HL-60/S4 treated with phorbol 12-myristate 13-acetate at 8.2 ng/mL for 4 days and 3 days (cell line): ENCODE measurements around the gene HNRNPLL.

Source experiments
- in situ Hi-C: fragments of 300-500 bp; cut with MboI; formaldehyde crosslinking; loops from 2 replicates; pipeline ENCODE4 v1.15.0; 2022; ENCODE audit warnings: low sequenced_read_pairs

Gene HNRNPLL

DNA sequence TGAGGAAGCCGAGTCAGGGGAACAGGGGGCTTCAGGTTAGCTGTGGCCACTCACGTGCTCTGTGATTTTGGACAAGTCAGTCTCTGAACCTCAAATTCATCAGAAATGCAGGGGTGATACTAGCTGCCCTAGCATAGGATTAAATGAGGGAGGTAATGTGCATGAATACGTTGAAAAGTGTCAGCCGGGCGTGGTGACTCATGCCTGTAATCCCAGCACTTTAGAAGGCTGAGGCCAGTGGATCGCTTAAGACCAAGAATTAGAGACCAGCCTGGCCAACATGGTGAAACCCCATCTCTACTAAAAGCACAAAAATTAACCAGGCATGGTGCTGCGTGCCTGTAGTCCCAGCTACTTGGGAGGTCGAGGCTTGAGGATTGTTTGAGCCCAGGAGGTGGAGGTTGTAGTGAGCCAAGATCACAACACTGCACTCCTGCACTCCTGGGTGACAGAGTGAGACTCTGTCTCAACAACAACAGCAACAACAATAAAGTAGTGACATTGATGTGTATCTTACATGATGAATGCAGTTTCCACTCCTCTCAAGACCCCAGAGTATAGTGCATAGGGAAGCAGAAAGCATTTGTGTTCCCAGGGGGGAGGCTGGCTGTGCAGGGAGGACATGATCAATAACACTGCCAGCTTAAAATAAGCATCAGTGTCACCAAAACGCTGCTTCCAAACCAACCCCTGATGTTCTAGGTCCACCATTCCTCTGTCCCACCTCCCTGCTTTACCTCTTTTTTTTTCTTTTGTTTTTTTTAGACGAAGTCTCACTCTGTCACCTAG is 68.8 kb downstream of the HNRNPLL start:
- in situ Hi-C loops, result no loop called here

DNA sequence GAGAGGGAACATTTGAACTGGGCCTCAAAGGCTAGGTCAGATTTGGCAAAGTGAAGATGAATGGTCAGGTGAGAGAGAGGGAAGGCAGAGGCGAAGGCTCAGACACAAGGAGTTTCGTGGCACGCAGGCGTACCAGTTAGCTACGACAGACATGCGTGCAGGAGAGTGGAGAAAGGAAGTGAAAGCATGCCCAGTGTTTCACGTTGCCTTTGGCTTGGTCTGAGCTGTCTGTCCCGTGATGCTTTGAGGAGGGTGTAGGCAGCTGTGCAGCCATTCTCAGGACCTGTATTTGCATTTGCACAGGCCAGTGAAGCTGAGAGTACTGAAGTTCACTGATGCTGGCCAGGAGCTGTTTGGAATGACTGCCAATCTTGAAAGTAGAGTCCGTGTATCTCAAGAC is 69.5 kb downstream of the HNRNPLL start:
- in situ Hi-C loops, result no loop called here

DNA sequence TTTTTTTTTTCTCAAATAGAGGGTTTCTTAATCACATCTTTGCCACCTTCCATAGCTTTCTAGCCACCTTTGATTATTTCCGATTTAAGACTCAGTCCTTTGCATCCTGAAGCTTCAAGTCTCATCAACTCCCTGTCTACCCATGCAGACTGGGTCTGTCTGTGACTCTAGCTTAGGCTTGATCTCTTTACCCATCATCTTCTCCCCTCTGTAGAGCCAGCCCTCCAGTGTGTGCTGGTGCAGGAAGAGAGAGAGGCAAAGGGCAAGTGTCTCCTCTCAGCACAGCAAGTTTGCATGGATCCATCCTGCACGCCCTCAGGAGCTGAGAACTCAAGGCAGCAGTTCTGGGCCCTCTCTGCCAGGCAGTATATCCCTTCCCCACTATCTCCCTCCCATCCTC is 70.4 kb downstream of the HNRNPLL start:
- in situ Hi-C loops, result no loop called here

DNA sequence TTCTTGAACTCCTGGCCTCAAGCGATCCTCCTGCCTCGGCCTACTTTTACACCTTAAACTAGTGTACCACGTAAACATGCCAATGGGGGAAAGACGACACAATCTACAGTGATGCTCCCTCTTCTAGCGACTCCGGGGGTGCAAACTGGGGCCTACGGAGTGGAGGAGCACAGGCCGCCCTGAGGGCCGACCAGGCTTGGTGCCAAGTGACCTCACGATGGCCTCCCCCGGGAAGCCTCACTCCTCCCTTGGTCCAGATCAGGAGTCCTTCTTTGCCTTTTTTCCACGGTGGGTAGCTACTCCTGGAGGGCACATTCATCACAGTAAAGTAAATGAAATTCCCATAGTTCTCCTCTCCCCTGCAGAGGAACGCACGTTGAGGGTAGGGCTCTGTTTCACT is 73.5 kb downstream of the HNRNPLL start:
- in situ Hi-C loops, result no loop called here

DNA sequence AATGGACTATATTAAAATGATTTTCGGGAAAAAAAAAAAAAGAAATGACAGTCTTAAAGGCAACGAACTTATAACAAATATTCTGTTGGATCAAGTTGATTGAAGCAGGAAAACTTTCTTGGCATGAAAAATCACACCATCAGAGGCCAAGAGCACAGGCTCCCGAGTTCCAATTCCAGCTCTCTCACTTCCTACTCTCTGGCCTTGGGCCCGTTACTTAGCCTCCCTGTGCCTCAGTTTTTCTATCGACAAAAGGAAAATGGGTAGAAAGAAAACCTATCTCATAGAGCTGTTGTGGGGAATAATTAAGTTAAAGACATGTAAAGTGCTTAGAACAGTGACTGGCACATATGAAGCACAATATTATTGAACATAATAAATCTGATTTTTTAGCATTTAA is 74.2 kb downstream of the HNRNPLL start:
- in situ Hi-C loops, result no loop called here

DNA sequence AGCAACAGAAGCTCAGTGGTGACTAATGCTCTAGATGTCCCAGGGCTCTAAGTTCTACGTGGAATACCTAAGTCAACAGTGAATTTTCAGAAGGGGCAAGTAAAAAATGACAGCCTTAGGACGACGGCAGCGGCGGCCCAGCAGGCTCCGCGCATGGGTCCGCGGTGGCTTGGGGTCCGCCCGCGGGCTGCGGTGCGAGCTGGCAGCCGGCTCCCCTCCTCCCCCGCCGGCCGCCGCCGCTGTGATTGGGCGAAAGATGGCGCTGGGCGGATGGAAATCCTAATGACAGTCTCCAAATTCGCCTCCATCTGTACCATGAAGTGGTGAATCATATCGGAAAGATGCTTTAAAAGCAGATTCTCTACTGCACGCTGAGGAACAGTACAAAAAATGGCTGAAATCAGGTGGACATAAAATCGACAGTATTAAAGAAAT is 74.7 kb downstream of the HNRNPLL start:
- in situ Hi-C loops, result no loop called here

DNA sequence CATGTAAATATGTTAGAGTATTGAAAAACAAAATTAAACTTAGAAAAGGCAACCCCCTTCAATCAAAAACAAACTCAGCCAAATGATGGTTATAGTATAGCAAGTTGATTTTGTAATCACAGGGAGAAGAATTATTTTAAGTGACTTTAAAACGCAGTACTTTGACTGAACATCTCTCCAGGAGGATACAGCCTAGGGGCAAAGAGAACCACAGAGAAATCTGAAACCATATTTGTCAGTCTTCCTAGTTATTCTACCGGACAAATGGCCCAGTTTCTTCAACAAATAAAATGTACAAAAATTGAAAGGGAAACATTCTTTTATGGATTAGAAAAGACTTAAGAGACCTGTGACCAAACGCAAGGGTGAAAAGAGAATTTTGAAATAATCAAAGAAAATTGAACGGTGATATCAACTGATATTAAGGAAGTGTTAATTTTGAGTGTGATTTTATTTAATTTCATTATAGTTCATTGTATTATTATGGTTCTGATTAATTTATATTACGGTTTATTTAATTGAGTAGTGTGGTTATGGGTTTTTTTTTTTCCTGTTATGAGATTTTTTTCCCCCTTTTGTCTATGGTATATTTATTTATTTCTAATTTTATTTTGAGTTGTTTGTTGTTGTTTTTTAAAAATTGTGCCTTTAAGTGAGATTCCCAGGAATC is 75.3 kb downstream of the HNRNPLL start:
- in situ Hi-C loops, result no loop called here

DNA sequence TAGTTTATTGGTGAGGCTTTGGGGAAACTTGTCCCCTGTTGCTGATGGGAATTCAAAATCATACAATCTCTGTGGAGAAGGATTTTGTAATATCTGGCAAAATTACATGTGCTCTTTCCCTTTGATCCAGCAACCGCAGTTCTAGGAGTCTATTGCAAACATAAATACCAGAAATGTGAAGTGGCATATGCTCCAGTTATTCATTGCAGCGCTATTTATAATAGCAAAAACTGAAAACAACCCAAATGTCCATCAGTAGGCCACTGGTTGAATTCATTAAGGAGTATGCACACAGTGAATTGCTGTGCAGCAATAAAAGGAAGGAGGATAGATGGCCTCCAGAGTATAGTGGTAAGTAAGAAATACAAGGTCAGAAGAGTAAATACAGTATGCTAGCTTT is 76.5 kb downstream of the HNRNPLL start:
- in situ Hi-C loops, result no loop called here

DNA sequence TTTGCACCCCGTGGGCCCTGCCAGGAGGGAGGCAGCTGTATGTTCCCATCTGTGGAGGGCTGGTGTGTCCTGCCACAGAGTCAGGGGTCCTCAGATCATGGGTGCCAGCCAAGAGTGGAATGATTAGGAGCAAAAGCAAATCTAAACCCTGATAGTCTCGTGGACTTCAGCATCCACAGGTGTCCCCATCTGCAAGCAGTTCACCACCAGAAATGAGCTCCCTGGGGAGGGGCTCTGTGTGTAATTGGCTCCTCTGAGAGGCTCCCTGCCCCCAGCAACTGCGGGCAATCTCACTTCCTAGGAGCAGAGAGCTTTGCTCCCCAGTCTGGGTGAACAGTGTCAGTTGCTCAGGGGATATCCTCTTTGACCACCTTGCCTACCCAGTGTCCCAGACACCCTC is 78.1 kb downstream of the HNRNPLL start:
- in situ Hi-C loops, result no loop called here

DNA sequence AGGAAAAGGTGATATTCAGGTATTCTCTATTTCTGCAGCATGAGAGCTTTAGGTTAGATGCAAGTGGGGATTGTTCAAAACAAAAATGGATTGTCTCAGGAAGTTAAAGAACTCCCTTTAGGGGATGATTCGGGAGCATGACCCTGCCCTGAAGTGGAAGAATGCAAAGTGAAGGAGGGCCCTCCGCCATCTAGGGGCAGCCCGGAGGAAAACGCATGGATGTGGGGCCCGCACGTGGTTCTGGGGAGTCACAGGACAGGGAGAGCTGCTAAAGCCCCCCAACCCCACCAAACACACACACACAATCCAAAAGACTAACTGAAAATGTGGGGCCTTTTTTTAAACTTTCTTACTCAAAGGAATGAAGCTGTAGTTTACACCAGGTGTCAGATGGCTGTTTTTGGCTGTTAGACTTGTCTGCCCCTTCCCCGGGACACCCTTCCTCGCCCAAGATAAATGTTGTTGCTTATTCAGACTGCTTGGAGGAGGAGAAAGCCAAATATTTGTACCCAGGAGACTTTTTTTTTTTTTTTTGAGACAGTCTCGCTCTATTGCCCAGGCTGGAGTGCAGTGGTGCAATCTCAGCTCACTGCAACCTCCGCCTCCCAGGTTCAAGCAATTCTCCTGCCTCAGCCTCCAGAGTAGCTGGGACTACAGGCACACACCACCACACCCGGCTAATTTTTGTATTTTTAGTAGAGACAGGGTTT is 78.8 kb downstream of the HNRNPLL start:
- in situ Hi-C loops, result no loop called here

DNA sequence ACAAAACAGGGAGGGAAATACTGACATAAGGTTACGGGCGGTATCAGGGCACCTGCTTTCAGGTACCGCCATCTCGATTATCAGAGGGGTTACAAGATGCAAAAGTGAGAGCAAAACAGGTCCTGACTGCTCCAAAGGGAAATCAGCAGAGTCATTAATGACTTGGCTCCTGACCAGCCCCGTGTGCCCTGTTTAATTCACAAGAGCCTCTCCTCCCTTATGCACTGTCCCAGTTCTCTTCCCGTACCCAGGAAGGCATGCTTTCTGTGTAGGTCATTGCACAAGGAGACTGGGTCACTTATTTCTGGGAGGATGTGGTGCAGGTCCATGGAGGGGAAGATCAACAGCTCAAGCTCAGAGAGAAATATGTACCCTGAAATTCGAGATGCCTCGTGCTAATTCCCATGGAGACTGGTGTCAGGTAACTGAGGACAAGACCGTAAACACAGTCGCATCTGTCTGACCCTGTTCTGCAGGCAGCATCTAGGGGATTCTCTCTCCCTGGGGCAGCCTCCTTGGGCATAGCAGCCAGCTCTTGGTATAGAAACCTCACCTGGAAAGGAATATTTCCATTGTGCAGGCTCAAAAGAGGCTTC is 79.9 kb downstream of the HNRNPLL start:
- in situ Hi-C loops, result no loop called here

DNA sequence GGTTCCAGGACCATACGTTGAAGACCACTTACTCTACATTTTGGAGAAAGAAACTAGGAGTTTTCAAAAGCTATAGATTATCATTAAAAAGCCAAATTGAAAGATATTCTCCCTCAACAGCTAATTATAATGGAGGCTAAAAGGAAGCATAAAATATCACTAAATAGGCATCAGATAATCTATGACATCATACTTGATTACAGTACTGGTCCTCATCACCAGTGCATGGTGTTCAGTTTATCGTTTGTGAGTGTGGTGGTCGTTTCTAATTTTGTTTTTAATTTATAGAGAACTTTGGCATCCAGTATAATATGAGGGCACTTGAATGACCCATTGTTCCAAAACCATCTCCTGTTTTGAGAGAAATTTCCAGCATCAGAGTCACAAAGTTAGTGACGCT is 80.9 kb downstream of the HNRNPLL start:
- in situ Hi-C loops, result no loop called here

DNA sequence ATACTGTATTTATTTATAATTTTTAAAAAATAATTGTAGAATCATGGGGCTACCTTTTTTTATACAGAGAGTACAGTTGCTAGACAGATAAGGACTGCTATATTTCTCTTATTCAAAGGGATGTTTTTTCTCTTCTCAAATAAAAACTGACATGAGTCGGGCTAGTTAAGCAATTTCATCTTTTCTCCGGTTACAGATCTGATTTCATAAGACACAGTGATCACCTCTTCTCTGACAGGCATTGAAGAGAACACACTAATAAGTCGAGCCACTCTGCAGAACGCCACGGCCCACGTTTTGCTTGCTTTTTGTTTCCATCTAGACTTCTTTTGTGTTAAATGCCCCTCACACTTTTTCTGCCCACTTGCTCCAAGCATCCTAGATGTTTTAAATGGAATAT is 85.4 kb downstream of the HNRNPLL start:
- in situ Hi-C loops, result no loop called here

DNA sequence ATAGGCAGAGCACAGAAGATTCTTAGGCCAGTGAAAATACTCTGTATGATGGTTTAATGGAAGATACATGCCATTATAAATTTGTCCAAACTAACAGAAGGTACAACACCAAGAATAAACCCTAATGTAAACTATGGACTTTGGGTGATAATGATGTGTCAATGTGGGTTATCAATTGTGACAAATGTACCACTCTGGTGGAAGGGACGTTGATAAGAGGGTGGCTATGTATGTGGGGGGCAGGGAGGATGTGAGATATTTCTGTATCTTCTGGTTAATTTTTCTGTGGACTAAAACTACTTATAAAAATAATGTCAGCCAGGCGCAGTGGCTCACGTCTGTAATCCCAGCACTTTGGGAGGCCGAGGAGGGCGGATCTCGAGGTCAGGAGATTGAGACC is 86.2 kb downstream of the HNRNPLL start:
- in situ Hi-C loops, result no loop called here

DNA sequence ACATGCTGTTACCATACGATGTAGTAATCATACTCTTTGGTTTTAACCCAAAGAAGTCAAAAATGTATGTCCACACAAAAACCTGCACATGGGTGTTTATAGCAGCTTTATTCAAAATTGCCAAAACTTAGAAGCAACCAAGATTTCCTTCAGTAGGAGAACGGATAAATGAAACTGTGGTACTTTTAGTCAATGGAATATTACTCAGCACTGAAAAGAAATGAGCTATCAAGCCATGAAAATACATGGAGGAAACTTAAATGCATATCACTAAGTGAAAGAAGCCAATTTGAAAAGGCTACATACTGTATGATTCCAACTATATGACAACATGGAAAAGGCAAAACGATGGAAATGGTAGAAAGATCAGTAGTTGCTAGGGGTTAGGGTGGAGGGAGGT is 86.6 kb downstream of the HNRNPLL start:
- in situ Hi-C loops, result no loop called here

DNA sequence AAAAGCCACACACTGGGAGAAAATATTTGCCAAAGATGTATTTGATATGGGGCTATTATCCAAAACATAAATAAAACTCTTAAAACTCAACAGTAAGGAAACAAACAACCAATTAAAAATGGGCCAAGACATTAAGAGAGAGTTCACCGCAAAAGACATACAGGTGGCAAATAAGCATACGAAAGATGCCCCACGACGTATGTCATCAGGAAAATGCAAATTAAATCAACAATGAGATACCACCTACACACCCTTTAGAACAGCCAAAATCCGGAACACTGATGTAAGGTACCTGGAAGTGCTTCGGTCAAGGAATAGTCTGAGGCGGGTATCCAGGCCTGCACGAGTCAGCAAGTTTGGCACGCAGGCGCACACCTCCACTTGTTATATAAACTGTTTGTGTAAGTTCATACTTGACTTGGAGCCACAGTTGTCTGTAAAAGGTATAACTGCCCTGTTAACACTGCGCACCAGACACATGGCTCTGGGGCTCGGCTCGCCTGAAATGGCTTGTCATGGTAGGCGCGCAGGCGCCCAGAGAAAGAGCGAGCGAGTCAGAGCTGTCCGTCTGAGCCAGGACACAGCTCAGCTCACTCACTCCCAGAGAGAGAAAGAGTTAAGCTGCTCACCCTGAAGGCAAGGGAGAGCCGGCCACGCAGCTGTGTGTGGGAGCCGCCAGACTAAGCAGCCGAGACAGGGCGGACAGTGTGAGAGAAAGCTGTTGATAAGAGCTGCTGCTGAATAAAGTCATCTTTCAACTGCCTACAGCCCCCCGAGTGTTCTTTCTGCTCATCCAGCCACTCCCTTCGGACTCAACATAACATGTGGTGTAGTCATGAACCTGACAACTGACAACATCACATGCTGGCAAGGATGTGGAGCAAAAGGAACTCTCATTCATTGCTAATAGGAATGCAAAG is 87.3 kb downstream of the HNRNPLL start:
- in situ Hi-C loops, result no loop called here

DNA sequence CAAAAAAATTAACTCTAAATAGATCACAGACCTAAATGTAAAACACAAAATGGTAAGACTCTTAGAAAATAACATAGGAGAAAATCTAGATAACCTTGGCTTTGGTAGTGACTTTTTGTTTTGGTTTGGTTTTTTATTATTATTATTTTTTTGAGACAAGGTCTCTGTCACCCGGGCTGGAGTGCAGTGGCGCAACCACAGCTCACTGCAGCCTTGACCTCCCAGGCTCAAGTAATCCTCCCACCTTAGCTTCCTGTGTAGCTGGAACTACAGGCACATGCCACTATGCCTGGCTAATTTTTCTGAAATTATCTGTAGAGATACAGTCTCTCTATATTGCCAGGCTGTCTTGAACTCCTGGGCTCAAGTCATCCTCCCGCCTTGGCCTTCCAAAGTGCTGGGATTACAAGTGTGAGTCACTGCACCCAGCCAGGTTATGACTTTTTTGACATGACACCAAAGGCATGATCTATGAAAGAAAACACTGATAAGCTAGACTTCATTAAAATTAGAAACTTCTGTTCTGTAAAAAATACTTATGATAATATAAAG is 88.0 kb downstream of the HNRNPLL start:
- in situ Hi-C loops, result no loop called here

DNA sequence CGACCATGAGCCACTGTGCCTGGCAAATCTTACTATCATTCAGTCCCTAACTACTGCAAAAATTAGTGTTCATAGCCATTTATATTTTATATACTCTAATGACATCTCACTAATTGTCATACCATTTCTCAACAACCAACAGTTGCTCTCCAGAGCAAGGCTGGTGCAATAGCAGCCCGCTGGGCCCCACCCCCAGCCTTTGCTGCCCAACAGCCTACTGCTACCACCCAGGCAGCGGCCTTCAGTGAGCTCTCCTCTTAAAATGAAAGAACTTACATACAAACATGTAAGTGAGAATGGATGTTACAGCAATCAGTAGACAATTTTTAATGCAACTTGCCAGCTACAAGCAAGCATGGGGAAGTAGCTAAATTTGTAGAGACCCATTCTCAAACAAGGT is 90.5 kb downstream of the HNRNPLL start:
- in situ Hi-C loops, result no loop called here
